ENCODE results near the gene RIPOR2. TPM values are rescaled to one million over a fixed set of nuclear protein-coding genes. Genes with fewer than 3 reads are reported as not detected.

The RIPOR2 gene
- total and polyA plus RNA-seq, 2 of the 13 experiments (the other 11 are each of a cell fraction or from before 2014, with no cell fraction given), result 0.02 to 0.05 TPM

- TF ChIP-seq ZNF274 (CRISPR knock-in tag; IDR thresholded peaks at IDR 0.05), result peak; percentile 95; the same call in 1 of the 2 replicates
- TF ChIP-seq BHLHE40 (IDR thresholded peaks at IDR 0.05; ENCODE audit: low read length), result peak; percentile 90
- TF ChIP-seq ZNF441 (CRISPR knock-in tag; IDR thresholded peaks at IDR 0.05; ENCODE audit: borderline replicate concordance), result peak; percentile 90
- peak; percentile 1 for TF ChIP-seq SKI (IDR thresholded peaks at IDR 0.05; ENCODE audit: partially characterized antibody)
- TF ChIP-seq KLF12 (CRISPR knock-in tag; IDR thresholded peaks at IDR 0.05; ENCODE audit: borderline replicate concordance), result peak; percentile 91
- peak; percentile 92; the same call in 1 of the 2 replicates for TF ChIP-seq ZNF431 (CRISPR knock-in tag; IDR thresholded peaks at IDR 0.05; ENCODE audit: borderline replicate concordance, low read depth)
- TF ChIP-seq ERF (CRISPR knock-in tag; IDR thresholded peaks at IDR 0.05), result peak; percentile 69
- TF ChIP-seq ZNF572 (CRISPR knock-in tag; IDR thresholded peaks at IDR 0.05), result peak; percentile 92; the same call in 1 of the 2 replicates
- TF ChIP-seq ATF5 (CRISPR knock-in tag; IDR thresholded peaks at IDR 0.05; ENCODE audit: low read depth), result peak; percentile 73; the same call in 1 of the 2 replicates
- TF ChIP-seq SSRP1 (CRISPR knock-in tag; IDR thresholded peaks at IDR 0.05), result peak; percentile 99
- TF ChIP-seq, protein P1, sequence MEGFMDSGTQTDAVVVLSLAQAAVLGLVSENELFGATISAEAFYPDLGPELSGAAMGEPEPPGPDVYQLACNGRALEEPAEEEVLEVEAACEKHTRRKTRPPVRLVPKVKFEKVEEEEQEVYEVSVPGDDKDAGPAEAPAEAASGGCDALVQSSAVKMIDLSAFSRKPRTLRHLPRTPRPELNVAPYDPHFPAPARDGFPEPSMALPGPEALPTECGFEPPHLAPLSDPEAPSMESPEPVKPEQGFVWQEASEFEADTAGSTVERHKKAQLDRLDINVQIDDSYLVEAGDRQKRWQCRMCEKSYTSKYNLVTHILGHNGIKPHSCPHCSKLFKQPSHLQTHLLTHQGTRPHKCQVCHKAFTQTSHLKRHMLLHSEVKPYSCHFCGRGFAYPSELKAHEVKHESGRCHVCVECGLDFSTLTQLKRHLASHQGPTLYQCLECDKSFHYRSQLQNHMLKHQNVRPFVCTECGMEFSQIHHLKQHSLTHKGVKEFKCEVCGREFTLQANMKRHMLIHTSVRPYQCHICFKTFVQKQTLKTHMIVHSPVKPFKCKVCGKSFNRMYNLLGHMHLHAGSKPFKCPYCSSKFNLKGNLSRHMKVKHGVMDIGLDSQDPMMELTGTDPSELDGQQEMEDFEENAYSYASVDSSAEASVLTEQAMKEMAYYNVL (CRISPR knock-in tag; IDR thresholded peaks at IDR 0.05; ENCODE audit: borderline replicate concordance), result peak; percentile 80; the same call in 1 of the 2 replicates
- TF ChIP-seq ZNF124 (CRISPR knock-in tag; IDR thresholded peaks at IDR 0.05), result peak; percentile 50
- TF ChIP-seq EZH2 (conservative IDR thresholded peaks at IDR 0.05; ENCODE audit: low read depth, low read length), result no peak
- no peak; the same call in 1 of the 2 replicates for TF ChIP-seq ZBTB8A (CRISPR knock-in tag; IDR thresholded peaks at IDR 0.05; ENCODE audit: borderline replicate concordance, low read depth)
- TF ChIP-seq HNRNPL (IDR thresholded peaks at IDR 0.05; ENCODE audit: low read depth, low read length), result peak; percentile 72; the same call in 1 of the 2 replicates
- no peak for TF ChIP-seq PHF5A (CRISPR knock-in tag; IDR thresholded peaks at IDR 0.05; ENCODE audit: low read depth, unreplicated experiment)
- TF ChIP-seq ZNF354B (CRISPR knock-in tag; IDR thresholded peaks at IDR 0.05), result peak; percentile 45; the same call in 1 of the 2 replicates
- TF ChIP-seq U2AF1 (optimal IDR thresholded peaks at IDR 0.05; ENCODE audit: low read depth, low read length), result peak; percentile 57
- TF ChIP-seq ZNF709 (CRISPR knock-in tag; IDR thresholded peaks at IDR 0.05), result peak; percentile 95; the same call in 1 of the 2 replicates
- peak; percentile 91 for TF ChIP-seq DRAP1 (CRISPR knock-in tag; IDR thresholded peaks at IDR 0.05)
- TF ChIP-seq SMC3 (IDR thresholded peaks at IDR 0.05; ENCODE audit: low read length), result no peak
- TF ChIP-seq RNF219 (CRISPR knock-in tag; IDR thresholded peaks at IDR 0.05), result peak; percentile 97
- TF ChIP-seq HOXA5 (CRISPR knock-in tag; IDR thresholded peaks at IDR 0.05), result peak; percentile 21; the same call in 1 of the 2 replicates
- TF ChIP-seq CBFB (CRISPR knock-in tag; IDR thresholded peaks at IDR 0.05), result peak; percentile 48
Measured at GRCh38 chr6:24774696-24775519, 160.9 kb downstream of the RIPOR2 start, which contains the start of gene GMNN (continued).
